ENCODE measurements around the gene DGKB.

- no peak for TF ChIP-seq ZNF425 (CRISPR knock-in tag; conservative IDR thresholded peaks at IDR 0.05)
- TF ChIP-seq CREM (CRISPR knock-in tag; IDR thresholded peaks at IDR 0.05) = no peak
- no peak for TF ChIP-seq CTCF (IDR thresholded peaks at IDR 0.05)
- TF ChIP-seq HMGXB4 (CRISPR knock-in tag; IDR thresholded peaks at IDR 0.05) = no peak
- TF ChIP-seq NR3C1 (CRISPR knock-in tag; conservative IDR thresholded peaks at IDR 0.05; ENCODE audit: low read depth) = no peak
- TF ChIP-seq PRDM15 (CRISPR knock-in tag; IDR thresholded peaks at IDR 0.05) = no peak
- no peak for TF ChIP-seq CDX4 (CRISPR knock-in tag; IDR thresholded peaks at IDR 0.05; ENCODE audit: borderline replicate concordance)
Observed at GRCh38 chr7:14195871-14196270, 706.7 kb downstream of the DGKB start.
